Measurements from ENCODE around the gene TLX1.

The TLX1 gene

DNA sequence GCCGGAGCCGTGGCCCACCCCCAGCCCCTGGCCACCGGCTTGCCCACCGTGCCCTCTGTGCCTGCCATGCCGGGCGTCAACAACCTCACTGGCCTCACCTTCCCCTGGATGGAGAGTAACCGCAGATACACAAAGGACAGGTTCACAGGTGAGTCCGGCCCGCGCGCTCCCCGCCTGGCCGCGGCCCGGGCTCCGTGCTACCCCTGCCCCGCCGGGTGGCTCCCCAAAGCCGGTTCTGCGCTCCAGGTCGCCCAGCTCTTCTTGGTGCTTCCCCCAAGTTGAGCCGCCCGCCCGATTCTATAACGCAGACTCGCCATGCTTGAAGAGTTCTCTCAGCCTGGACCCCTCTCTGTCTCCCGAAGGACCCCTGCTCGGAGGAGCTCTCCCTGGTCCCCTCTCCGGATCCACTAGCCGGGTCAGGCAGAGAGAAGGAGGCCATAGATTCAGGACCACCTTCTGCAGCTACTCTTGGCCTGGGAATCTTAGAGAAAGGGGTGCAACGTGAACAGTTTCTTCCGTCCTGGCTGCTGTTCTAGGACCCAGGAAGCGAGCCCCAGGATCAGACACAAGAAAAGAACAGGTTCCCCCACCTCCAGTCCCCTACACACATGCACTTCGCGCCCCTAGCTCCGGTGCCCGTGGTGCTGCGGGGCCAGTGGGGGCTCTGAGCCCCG lies 999 bp downstream of the TLX1 start (continued):
- TF ChIP-seq, protein P1, sequence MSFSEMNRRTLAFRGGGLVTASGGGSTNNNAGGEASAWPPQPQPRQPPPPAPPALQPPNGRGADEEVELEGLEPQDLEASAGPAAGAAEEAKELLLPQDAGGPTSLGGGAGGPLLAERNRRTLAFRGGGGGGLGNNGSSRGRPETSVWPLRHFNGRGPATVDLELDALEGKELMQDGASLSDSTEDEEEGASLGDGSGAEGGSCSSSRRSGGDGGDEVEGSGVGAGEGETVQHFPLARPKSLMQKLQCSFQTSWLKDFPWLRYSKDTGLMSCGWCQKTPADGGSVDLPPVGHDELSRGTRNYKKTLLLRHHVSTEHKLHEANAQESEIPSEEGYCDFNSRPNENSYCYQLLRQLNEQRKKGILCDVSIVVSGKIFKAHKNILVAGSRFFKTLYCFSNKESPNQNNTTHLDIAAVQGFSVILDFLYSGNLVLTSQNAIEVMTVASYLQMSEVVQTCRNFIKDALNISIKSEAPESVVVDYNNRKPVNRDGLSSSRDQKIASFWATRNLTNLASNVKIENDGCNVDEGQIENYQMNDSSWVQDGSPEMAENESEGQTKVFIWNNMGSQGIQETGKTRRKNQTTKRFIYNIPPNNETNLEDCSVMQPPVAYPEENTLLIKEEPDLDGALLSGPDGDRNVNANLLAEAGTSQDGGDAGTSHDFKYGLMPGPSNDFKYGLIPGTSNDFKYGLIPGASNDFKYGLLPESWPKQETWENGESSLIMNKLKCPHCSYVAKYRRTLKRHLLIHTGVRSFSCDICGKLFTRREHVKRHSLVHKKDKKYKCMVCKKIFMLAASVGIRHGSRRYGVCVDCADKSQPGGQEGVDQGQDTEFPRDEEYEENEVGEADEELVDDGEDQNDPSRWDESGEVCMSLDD (tag by site-specific recombination; IDR thresholded peaks at IDR 0.05), result 0 out of 2 replicates have a peak, but pooled peaks have one; percentile 16
- TF ChIP-seq ZNF341 (tag by site-specific recombination; IDR thresholded peaks at IDR 0.05; ENCODE audit: low read depth) (0 out of 2 replicates have a peak, but pooled peaks have one; percentile 23), ZEB2 (tag by site-specific recombination; IDR thresholded peaks at IDR 0.05) (peak; percentile 19; the same call in 1 of the 2 replicates), ZNF394 (tag by site-specific recombination; IDR thresholded peaks at IDR 0.05; ENCODE audit: borderline replicate concordance) (peak; percentile 60; the same call in 1 of the 2 replicates)
- TF ChIP-seq, protein P2, sequence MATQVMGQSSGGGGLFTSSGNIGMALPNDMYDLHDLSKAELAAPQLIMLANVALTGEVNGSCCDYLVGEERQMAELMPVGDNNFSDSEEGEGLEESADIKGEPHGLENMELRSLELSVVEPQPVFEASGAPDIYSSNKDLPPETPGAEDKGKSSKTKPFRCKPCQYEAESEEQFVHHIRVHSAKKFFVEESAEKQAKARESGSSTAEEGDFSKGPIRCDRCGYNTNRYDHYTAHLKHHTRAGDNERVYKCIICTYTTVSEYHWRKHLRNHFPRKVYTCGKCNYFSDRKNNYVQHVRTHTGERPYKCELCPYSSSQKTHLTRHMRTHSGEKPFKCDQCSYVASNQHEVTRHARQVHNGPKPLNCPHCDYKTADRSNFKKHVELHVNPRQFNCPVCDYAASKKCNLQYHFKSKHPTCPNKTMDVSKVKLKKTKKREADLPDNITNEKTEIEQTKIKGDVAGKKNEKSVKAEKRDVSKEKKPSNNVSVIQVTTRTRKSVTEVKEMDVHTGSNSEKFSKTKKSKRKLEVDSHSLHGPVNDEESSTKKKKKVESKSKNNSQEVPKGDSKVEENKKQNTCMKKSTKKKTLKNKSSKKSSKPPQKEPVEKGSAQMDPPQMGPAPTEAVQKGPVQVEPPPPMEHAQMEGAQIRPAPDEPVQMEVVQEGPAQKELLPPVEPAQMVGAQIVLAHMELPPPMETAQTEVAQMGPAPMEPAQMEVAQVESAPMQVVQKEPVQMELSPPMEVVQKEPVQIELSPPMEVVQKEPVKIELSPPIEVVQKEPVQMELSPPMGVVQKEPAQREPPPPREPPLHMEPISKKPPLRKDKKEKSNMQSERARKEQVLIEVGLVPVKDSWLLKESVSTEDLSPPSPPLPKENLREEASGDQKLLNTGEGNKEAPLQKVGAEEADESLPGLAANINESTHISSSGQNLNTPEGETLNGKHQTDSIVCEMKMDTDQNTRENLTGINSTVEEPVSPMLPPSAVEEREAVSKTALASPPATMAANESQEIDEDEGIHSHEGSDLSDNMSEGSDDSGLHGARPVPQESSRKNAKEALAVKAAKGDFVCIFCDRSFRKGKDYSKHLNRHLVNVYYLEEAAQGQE (tag by site-specific recombination; IDR thresholded peaks at IDR 0.05), result peak; percentile 78
- TF ChIP-seq, protein P3, sequence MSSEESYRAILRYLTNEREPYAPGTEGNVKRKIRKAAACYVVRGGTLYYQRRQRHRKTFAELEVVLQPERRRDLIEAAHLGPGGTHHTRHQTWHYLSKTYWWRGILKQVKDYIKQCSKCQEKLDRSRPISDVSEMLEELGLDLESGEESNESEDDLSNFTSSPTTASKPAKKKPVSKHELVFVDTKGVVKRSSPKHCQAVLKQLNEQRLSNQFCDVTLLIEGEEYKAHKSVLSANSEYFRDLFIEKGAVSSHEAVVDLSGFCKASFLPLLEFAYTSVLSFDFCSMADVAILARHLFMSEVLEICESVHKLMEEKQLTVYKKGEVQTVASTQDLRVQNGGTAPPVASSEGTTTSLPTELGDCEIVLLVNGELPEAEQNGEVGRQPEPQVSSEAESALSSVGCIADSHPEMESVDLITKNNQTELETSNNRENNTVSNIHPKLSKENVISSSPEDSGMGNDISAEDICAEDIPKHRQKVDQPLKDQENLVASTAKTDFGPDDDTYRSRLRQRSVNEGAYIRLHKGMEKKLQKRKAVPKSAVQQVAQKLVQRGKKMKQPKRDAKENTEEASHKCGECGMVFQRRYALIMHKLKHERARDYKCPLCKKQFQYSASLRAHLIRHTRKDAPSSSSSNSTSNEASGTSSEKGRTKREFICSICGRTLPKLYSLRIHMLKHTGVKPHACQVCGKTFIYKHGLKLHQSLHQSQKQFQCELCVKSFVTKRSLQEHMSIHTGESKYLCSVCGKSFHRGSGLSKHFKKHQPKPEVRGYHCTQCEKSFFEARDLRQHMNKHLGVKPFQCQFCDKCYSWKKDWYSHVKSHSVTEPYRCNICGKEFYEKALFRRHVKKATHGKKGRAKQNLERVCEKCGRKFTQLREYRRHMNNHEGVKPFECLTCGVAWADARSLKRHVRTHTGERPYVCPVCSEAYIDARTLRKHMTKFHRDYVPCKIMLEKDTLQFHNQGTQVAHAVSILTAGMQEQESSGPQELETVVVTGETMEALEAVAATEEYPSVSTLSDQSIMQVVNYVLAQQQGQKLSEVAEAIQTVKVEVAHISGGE (tag by site-specific recombination; conservative IDR thresholded peaks at IDR 0.05; ENCODE audit: low read depth), result 0 out of 2 replicates have a peak, but pooled peaks have one; percentile 4

DNA sequence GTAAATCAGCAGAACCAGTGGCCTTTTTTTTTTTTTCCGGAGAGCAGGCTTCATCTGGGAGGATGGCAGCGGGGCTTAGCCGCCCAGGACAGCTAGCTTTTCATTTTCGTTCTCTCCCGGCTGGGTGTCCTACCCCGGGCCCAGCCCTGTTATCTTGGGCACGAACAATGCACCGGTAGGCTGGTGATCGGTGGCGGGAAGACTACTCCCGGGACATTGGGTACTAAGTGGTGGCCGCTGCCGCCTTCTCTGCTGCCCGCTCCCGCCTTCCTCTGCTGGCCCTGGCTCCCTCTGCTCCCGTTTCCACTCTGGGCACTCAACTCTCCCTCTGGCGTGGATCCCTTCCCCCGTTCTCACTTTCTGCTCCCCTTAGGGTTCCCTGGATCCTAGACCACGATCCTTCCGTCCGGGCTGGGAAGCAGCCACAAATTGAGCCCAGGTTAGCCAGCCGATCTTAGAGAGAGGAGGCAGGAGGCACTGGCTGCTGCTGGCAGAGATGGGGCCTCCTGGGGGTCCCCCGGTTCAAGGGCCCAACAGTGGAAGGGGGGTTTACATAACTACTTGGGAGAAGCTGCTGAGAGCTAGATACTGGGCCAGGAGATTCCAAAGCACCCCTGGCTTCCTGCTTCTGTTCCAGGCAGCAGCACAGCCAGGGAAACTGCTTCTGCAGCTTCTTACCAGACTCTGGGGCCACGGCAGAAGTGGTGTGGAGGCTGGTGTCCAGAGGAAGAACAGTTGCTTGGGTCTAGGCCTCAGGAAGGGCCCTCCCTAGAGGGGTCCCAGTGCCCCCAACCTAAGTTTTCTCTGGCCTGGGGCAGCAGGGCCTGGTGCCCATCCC lies 1.8 kb downstream of the TLX1 start:
- H3K4me3 ChIP-seq (ENCODE audit: low read depth, low read length), result no peak overlapping the region
- CTCF ChIA-PET, result interaction anchor here (0.6 to 19.6 kb wide), 6 partner anchors 8 to 747 kb away, joined by 3 to 506 read pairs (median 4); partner anchors contain the start of gene KAZALD1
- TF ChIP-seq ZNF76 (tag by site-specific recombination; IDR thresholded peaks at IDR 0.05; ENCODE audit: borderline replicate concordance, low read depth), result peak; percentile 48; the same call in 1 of the 2 replicates
- peak; percentile 72; the same call in 1 of the 2 replicates for TF ChIP-seq ZBTB20 (tag by site-specific recombination; IDR thresholded peaks at IDR 0.05)
- TF ChIP-seq, protein P4, sequence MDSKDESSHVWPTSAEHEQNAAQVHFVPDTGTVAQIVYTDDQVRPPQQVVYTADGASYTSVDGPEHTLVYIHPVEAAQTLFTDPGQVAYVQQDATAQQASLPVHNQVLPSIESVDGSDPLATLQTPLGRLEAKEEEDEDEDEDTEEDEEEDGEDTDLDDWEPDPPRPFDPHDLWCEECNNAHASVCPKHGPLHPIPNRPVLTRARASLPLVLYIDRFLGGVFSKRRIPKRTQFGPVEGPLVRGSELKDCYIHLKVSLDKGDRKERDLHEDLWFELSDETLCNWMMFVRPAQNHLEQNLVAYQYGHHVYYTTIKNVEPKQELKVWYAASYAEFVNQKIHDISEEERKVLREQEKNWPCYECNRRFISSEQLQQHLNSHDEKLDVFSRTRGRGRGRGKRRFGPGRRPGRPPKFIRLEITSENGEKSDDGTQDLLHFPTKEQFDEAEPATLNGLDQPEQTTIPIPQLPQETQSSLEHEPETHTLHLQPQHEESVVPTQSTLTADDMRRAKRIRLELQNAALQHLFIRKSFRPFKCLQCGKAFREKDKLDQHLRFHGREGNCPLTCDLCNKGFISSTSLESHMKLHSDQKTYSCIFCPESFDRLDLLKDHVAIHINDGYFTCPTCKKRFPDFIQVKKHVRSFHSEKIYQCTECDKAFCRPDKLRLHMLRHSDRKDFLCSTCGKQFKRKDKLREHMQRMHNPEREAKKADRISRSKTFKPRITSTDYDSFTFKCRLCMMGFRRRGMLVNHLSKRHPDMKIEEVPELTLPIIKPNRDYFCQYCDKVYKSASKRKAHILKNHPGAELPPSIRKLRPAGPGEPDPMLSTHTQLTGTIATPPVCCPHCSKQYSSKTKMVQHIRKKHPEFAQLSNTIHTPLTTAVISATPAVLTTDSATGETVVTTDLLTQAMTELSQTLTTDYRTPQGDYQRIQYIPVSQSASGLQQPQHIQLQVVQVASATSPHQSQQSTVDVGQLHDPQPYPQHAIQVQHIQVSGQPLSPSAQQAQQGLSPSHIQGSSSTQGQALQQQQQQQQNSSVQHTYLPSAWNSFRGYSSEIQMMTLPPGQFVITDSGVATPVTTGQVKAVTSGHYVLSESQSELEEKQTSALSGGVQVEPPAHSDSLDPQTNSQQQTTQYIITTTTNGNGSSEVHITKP (tag by site-specific recombination; IDR thresholded peaks at IDR 0.05), result 0 out of 2 replicates have a peak, but pooled peaks have one; percentile 7
- TF ChIP-seq ZNF366 (tag by site-specific recombination; conservative IDR thresholded peaks at IDR 0.05), result peak; percentile 54; the same call in 1 of the 2 replicates
- TF ChIP-seq ZNF530 (tag by site-specific recombination; IDR thresholded peaks at IDR 0.05; ENCODE audit: low read depth), result no peak
- TF ChIP-seq, protein P5, sequence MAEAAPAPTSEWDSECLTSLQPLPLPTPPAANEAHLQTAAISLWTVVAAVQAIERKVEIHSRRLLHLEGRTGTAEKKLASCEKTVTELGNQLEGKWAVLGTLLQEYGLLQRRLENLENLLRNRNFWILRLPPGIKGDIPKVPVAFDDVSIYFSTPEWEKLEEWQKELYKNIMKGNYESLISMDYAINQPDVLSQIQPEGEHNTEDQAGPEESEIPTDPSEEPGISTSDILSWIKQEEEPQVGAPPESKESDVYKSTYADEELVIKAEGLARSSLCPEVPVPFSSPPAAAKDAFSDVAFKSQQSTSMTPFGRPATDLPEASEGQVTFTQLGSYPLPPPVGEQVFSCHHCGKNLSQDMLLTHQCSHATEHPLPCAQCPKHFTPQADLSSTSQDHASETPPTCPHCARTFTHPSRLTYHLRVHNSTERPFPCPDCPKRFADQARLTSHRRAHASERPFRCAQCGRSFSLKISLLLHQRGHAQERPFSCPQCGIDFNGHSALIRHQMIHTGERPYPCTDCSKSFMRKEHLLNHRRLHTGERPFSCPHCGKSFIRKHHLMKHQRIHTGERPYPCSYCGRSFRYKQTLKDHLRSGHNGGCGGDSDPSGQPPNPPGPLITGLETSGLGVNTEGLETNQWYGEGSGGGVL (tag by site-specific recombination; IDR thresholded peaks at IDR 0.05), result 0 out of 2 replicates have a peak, but pooled peaks have one; percentile 17
- TF ChIP-seq PRDM1 (tag by site-specific recombination; IDR thresholded peaks at IDR 0.05), result peak; percentile 41; the same call in 1 of the 2 replicates
- peak; percentile 11; the same call in 1 of the 2 replicates for TF ChIP-seq GLIS2 (tag by site-specific recombination; IDR thresholded peaks at IDR 0.05)
- TF ChIP-seq ZNF169 (tag by site-specific recombination; IDR thresholded peaks at IDR 0.05), result no peak
- TF ChIP-seq ZBTB17 (tag by site-specific recombination; IDR thresholded peaks at IDR 0.05), result peak; percentile 90

More for the DNA sequence above, 1.8 kb downstream of the TLX1 start:
- peaks cover 17% of the 10 kb centered on the region for H3K4me1 ChIP-seq (ENCODE audit: control insufficient read depth, insufficient read depth, low read length)
- no peaks in the 10 kb centered on the region for H3K36me3 ChIP-seq (ENCODE audit: control insufficient read depth in 2 of 2, insufficient read depth in 1 of 2, low read length in 2 of 2)
- POLR2A ChIA-PET, result no interaction called here
- H3K27ac ChIP-seq (ENCODE audit: extremely low read depth, low read depth, low read length), result peak overlapping the region; percentile 87
- H3K9me3 ChIP-seq (ENCODE audit: control insufficient read depth, insufficient read depth, low read depth, low read length), result no peaks in the 10 kb centered on the region
